T-helper 17 cell (primary cell): ENCODE results near the gene GARIN1A. TPM values are rescaled to one million over a fixed set of nuclear protein-coding genes. Genes with fewer than 3 reads are reported as not detected.
"Not testable (repeated sequence)": the region's sequence is repeated elsewhere in the genome, so short reads cannot be mapped to it uniquely, and the experiment has no call there.

ENCODE experiments used
- ATAC-seq: fragments of 150-1000 bp; cut with Tn5 transposase; 2 replicates; pipeline ENCODE4 v1.10.0; 2021; ENCODE audit warnings: mild to moderate bottlenecking, moderate library complexity
- DNase-seq, 3 donors: peaks; one replicate each; pipeline versions ENCODE4 v3.0.0 to v3.0.0-alpha.2; 2020 to 2021
- H3K9me3 ChIP-seq: one replicate; pipeline ENCODE4 v1.7.0; 2013; ENCODE audit warnings: low read length, mild to moderate bottlenecking; ENCODE audit not compliant: control insufficient read depth, poor library complexity, severe bottlenecking
- H3K27ac Mint-ChIP-seq: one replicate; pipeline ENCODE4 v1.8.0; 2022; ENCODE audit warnings: mild to moderate bottlenecking, moderate library complexity, mixed read lengths
- H3K27me3 Mint-ChIP-seq: one replicate; pipeline ENCODE4 v1.8.0; 2022; ENCODE audit warnings: mixed read lengths
- H3K36me3 Mint-ChIP-seq: one replicate; pipeline ENCODE4 v1.8.0; 2022; ENCODE audit warnings: low read depth, mixed read lengths
- H3K4me1 Mint-ChIP-seq: one replicate; pipeline ENCODE4 v1.8.0; 2022; ENCODE audit warnings: mild to moderate bottlenecking, mixed read lengths
- H3K4me3 Mint-ChIP-seq: one replicate; pipeline ENCODE4 v1.8.0; 2022; ENCODE audit warnings: mild to moderate bottlenecking, moderate library complexity, mixed read lengths
- total RNA-seq, 4 donors: library from RNA in 2 of 4; stranded (reverse) in 2 of 4; gene quantifications; one replicate each; pipeline ENCODE4 v1.2.3 and lab custom pipeline; 2022 to 2026

GARIN1A gene
- total RNA-seq, 2 donors from 2014 or later, result 0.80 to 1.4 TPM

GRCh38 chr7:128662091-128662490, 10.0 kb upstream of the GARIN1A start:
- H3K36me3 Mint-ChIP-seq, result no peaks in the 10 kb centered on the region

GRCh38 chr7:128663223-128663622, 8.9 kb upstream of the GARIN1A start:
- H3K36me3 Mint-ChIP-seq, H3K27ac Mint-ChIP-seq, DNase-seq, H3K4me3 Mint-ChIP-seq, ATAC-seq, H3K27me3 Mint-ChIP-seq, H3K4me1 Mint-ChIP-seq, H3K9me3 ChIP-seq: not testable (repeated sequence)

More at GRCh38 chr7:128662091-128662490, 10.0 kb upstream of the GARIN1A start:
- no peak overlapping the region for H3K27ac Mint-ChIP-seq
- no peaks in the 10 kb centered on the region for H3K4me1 Mint-ChIP-seq
- DNase-seq (no peak), ATAC-seq (no peak)
- no peaks in the 10 kb centered on the region for H3K27me3 Mint-ChIP-seq
- H3K9me3 ChIP-seq, result no peaks in the 10 kb centered on the region
- no peak overlapping the region for H3K4me3 Mint-ChIP-seq

- Mint-ChIP-seq H3K27me3 (no peaks in the 10 kb centered on the region), H3K4me3 (no peak overlapping the region), H3K27ac (no peak overlapping the region), H3K4me1 (no peaks in the 10 kb centered on the region), H3K36me3 (no peaks in the 10 kb centered on the region)
- DNase-seq (no peak), ATAC-seq (no peak)
- H3K9me3 ChIP-seq, result no peaks in the 10 kb centered on the region
These were observed 7.0 kb upstream of the GARIN1A start for GRCh38 chr7:128665057-128665456.

- Mint-ChIP-seq H3K4me1 (no peaks in the 10 kb centered on the region), H3K27ac (no peak overlapping the region), H3K27me3 (no peaks in the 10 kb centered on the region), H3K36me3 (no peaks in the 10 kb centered on the region), H3K4me3 (no peak overlapping the region)
- ATAC-seq, result no peak
- DNase-seq, result no peak
- no peaks in the 10 kb centered on the region for H3K9me3 ChIP-seq
These were observed 5.9 kb upstream of the GARIN1A start for GRCh38 chr7:128666200-128666599.

GRCh38 chr7:128672927-128673517, 930 bp downstream of the GARIN1A start:
- H3K36me3 Mint-ChIP-seq, result peaks cover 2% of the 10 kb centered on the region
- peaks cover 8% of the 10 kb centered on the region for H3K4me1 Mint-ChIP-seq
- ATAC-seq (peak; percentile 50), DNase-seq (no peak)
- no peak overlapping the region for H3K27ac Mint-ChIP-seq
- H3K4me3 Mint-ChIP-seq, result no peak overlapping the region
- H3K9me3 ChIP-seq, result no peaks in the 10 kb centered on the region
- H3K27me3 Mint-ChIP-seq, result peaks cover 37% of the 10 kb centered on the region

GRCh38 chr7:128673571-128673970, 1.5 kb downstream of the GARIN1A start:
- peaks cover 2% of the 10 kb centered on the region for H3K36me3 Mint-ChIP-seq
- peaks cover 37% of the 10 kb centered on the region for H3K27me3 Mint-ChIP-seq
- peaks cover 8% of the 10 kb centered on the region for H3K4me1 Mint-ChIP-seq
- no peak overlapping the region for H3K4me3 Mint-ChIP-seq
- no peak for DNase-seq
- no peak overlapping the region for H3K27ac Mint-ChIP-seq
- no peak for ATAC-seq
- no peaks in the 10 kb centered on the region for H3K9me3 ChIP-seq

- H3K4me1 Mint-ChIP-seq, result peaks cover 11% of the 10 kb centered on the region
- no peaks in the 10 kb centered on the region for H3K9me3 ChIP-seq
- DNase-seq, result no peak
- H3K27me3 Mint-ChIP-seq, result peaks cover 37% of the 10 kb centered on the region
- peaks cover 2% of the 10 kb centered on the region for H3K36me3 Mint-ChIP-seq
- ATAC-seq, result no peak
- H3K4me3 Mint-ChIP-seq, result no peak overlapping the region
- H3K27ac Mint-ChIP-seq, result no peak overlapping the region
These were observed 4.6 kb downstream of the GARIN1A start for GRCh38 chr7:128676665-128677064.

- DNase-seq (no peak), ATAC-seq (no peak)
- peaks cover 7% of the 10 kb centered on the region for H3K36me3 Mint-ChIP-seq
- no peaks in the 10 kb centered on the region for H3K9me3 ChIP-seq
- peaks cover 16% of the 10 kb centered on the region for H3K27me3 Mint-ChIP-seq
- no peak overlapping the region for H3K27ac Mint-ChIP-seq
- H3K4me3 Mint-ChIP-seq, result no peak overlapping the region
- H3K4me1 Mint-ChIP-seq, result peaks cover 3% of the 10 kb centered on the region
These were observed 7.8 kb downstream of the GARIN1A start for GRCh38 chr7:128679920-128680319.

GRCh38 chr7:128681794-128682537, 9.9 kb downstream of the GARIN1A start:
- H3K4me1 Mint-ChIP-seq, result peaks cover 3% of the 10 kb centered on the region
- H3K36me3 Mint-ChIP-seq, result peaks cover 6% of the 10 kb centered on the region
- H3K4me3 Mint-ChIP-seq, result no peak overlapping the region
- H3K9me3 ChIP-seq, result no peaks in the 10 kb centered on the region
- H3K27me3 Mint-ChIP-seq, result peaks cover 2% of the 10 kb centered on the region
- DNase-seq (no peak), ATAC-seq (no peak)
- H3K27ac Mint-ChIP-seq, result no peak overlapping the region

- H3K4me1 Mint-ChIP-seq, H3K9me3 ChIP-seq, ATAC-seq, H3K4me3 Mint-ChIP-seq, H3K27me3 Mint-ChIP-seq, H3K27ac Mint-ChIP-seq, H3K36me3 Mint-ChIP-seq, DNase-seq: not testable (repeated sequence)
These were observed 11.2 kb downstream of the GARIN1A start for GRCh38 chr7:128683270-128683669.

GRCh38 chr7:128683738-128684137, 11.6 kb downstream of the GARIN1A start:
- H3K4me3 Mint-ChIP-seq, ATAC-seq, H3K27ac Mint-ChIP-seq, DNase-seq, H3K36me3 Mint-ChIP-seq, H3K4me1 Mint-ChIP-seq, H3K27me3 Mint-ChIP-seq, H3K9me3 ChIP-seq: not testable (repeated sequence)

GRCh38 chr7:128687131-128687530, 15.0 kb downstream of the GARIN1A start:
- ATAC-seq, result no peak
- no peak overlapping the region for H3K4me3 Mint-ChIP-seq
- DNase-seq, result no peak
- peaks cover 3% of the 10 kb centered on the region for H3K4me1 Mint-ChIP-seq
- peaks cover 7% of the 10 kb centered on the region for H3K36me3 Mint-ChIP-seq
- no peaks in the 10 kb centered on the region for H3K9me3 ChIP-seq
- H3K27me3 Mint-ChIP-seq, result peaks cover 3% of the 10 kb centered on the region
- H3K27ac Mint-ChIP-seq, result no peak overlapping the region

GRCh38 chr7:128688492-128688891, 16.4 kb downstream of the GARIN1A start:
- Mint-ChIP-seq H3K27me3 (peaks cover 14% of the 10 kb centered on the region), H3K36me3 (peaks cover 7% of the 10 kb centered on the region), H3K4me1 (peaks cover 3% of the 10 kb centered on the region), H3K4me3 (no peak overlapping the region), H3K27ac (no peak overlapping the region)
- ATAC-seq, result no peak
- DNase-seq, result no peak
- no peaks in the 10 kb centered on the region for H3K9me3 ChIP-seq
